Vagina (tissue), 2 donors: ENCODE data around the gene HGD. TPM values are rescaled to one million over a fixed set of nuclear protein-coding genes. Genes with fewer than 3 reads are reported as not detected.

ENCODE experiments used
- DNase-seq, 2 donors: peaks; one replicate each; pipeline ENCODE4 v3.0.0-alpha.2; 2017; ENCODE audit errors: extremely low spot score in 2 of 2
- H3K27ac ChIP-seq: fragments of 200-600 bp; sonication (generic); one replicate; pipeline ENCODE4 v1.5.1; 2019
- H3K27me3 ChIP-seq: fragments of 200-600 bp; sonication (generic); one replicate; pipeline ENCODE4 v1.5.1; 2019
- H3K36me3 ChIP-seq, 2 donors: fragments of 200-600 bp; sonication (generic); one replicate each; pipeline ENCODE4 v1.5.1; 2017 to 2019
- H3K4me1 ChIP-seq: fragments of 200-600 bp; sonication (generic); one replicate; pipeline ENCODE4 v1.5.1; 2019
- H3K4me3 ChIP-seq, 2 donors: fragments of 200-600 bp; sonication (generic); 1 replicate in 1 of 2; 2 replicates in 1 of 2; pipeline ENCODE4 v1.5.1; 2016 to 2019
- H3K9me3 ChIP-seq: fragments of 200-600 bp; sonication (generic); one replicate; pipeline ENCODE4 v1.5.1; 2019
- POLR2A ChIP-seq, 2 donors: fragments of 450-650 bp; IDR thresholded peaks; one replicate each; pipeline ENCODE4 v1.6.1; 2017; ENCODE audit warnings: antibody characterized with exemption in 2 of 2, mild to moderate bottlenecking in 2 of 2, moderate library complexity in 2 of 2
- POLR2AphosphoS5 ChIP-seq, 2 donors: sonication (generic); formaldehyde crosslinking; IDR thresholded peaks; one replicate each; pipeline ENCODE4 v1.9.0; 2017; ENCODE audit warnings: antibody characterized with exemption in 2 of 2, mild to moderate bottlenecking in 2 of 2, low read depth in 1 of 2; ENCODE audit not compliant: insufficient read depth in 1 of 2
- intact Hi-C: fragments of 100-400 bp; cut with DNase I; formaldehyde crosslinking; loops from one replicate; pipeline ENCODE4 v1.15.1; 2023
- total RNA-seq: library from RNA; depleted of rRNA; stranded (reverse); fragments of >200 nt; gene quantifications from one replicate; pipeline ENCODE4 v1.2.3, GENCODE V29; 2016
- TF ChIP-seq, protein P1 (sequence below), 3 experiments: fragments of 450-650 bp in 2 of 3; fragments of 200-600 bp in 1 of 3; sonication (generic) in 1 of 3; IDR thresholded peaks; one replicate each; pipeline ENCODE4 v1.5.1; 2017 to 2019; ENCODE audit warnings: antibody characterized with exemption in 3 of 3, mild to moderate bottlenecking in 2 of 3, moderate library complexity in 2 of 3

HGD gene
- total RNA-seq, 1 donor from 2014 or later: not detected

- no peaks in the 10 kb centered on the region for H3K36me3 ChIP-seq
- no peaks in the 10 kb centered on the region for H3K9me3 ChIP-seq
- no peak overlapping the region for H3K4me3 ChIP-seq
- H3K27me3 ChIP-seq: no peaks in the 10 kb centered on the region
- no peak for TF ChIP-seq POLR2AphosphoS5 (IDR thresholded peaks at IDR 0.05; ENCODE audit: insufficient read depth in 1 of 2, low read depth in 1 of 2)
- TF ChIP-seq, protein P1, sequence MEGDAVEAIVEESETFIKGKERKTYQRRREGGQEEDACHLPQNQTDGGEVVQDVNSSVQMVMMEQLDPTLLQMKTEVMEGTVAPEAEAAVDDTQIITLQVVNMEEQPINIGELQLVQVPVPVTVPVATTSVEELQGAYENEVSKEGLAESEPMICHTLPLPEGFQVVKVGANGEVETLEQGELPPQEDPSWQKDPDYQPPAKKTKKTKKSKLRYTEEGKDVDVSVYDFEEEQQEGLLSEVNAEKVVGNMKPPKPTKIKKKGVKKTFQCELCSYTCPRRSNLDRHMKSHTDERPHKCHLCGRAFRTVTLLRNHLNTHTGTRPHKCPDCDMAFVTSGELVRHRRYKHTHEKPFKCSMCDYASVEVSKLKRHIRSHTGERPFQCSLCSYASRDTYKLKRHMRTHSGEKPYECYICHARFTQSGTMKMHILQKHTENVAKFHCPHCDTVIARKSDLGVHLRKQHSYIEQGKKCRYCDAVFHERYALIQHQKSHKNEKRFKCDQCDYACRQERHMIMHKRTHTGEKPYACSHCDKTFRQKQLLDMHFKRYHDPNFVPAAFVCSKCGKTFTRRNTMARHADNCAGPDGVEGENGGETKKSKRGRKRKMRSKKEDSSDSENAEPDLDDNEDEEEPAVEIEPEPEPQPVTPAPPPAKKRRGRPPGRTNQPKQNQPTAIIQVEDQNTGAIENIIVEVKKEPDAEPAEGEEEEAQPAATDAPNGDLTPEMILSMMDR (IDR thresholded peaks at IDR 0.05): no peak
- TF ChIP-seq POLR2A (IDR thresholded peaks at IDR 0.05): no peak
- no peak for DNase-seq
- H3K27ac ChIP-seq: no peak overlapping the region
- H3K4me1 ChIP-seq: no peaks in the 10 kb centered on the region
- intact Hi-C loops: no loop called here
Measured at GRCh38 chr3:120614765-120615164, 67.3 kb downstream of the HGD start.

DNA sequence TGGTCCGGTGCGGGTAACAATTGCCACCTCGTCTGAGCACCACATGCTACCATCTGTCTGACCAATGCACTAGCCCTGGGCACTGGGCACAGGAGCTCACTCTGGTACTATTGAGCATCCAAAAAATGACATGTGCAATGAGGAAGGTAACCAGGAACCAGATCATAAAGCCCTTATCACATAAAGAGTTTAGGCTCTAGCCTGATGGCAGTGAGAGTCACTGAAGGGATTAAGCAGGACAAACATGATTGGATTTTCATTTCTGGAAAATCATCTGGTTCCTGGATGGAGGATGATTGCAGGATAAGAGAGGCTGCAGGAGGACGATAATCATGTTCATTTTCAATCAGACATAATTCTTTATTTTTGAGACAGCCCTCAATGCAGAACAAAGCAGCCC, 73.5 kb downstream of the HGD start:
- Histone ChIP-seq H3K27ac (no peak overlapping the region), H3K9me3 (no peaks in the 10 kb centered on the region), H3K27me3 (no peaks in the 10 kb centered on the region), H3K4me3 (no peak overlapping the region), H3K4me1 (no peaks in the 10 kb centered on the region), H3K36me3 (no peaks in the 10 kb centered on the region)
- intact Hi-C loops: no loop called here
- no peak for TF ChIP-seq POLR2A (IDR thresholded peaks at IDR 0.05)
- no peak for TF ChIP-seq POLR2AphosphoS5 (IDR thresholded peaks at IDR 0.05; ENCODE audit: insufficient read depth in 1 of 2, low read depth in 1 of 2)
- TF ChIP-seq, protein P1 (IDR thresholded peaks at IDR 0.05): no peak
- no peak for DNase-seq

- H3K27ac ChIP-seq: no peak overlapping the region
- peaks cover 0 to 21% of the 10 kb centered on the region in 2 donors for H3K36me3 ChIP-seq
- TF ChIP-seq, protein P1 (IDR thresholded peaks at IDR 0.05): no peak
- TF ChIP-seq POLR2A (IDR thresholded peaks at IDR 0.05) (no peak), POLR2AphosphoS5 (IDR thresholded peaks at IDR 0.05; ENCODE audit: insufficient read depth in 1 of 2, low read depth in 1 of 2) (no peak)
- H3K4me1 ChIP-seq: peaks cover 9% of the 10 kb centered on the region
- H3K27me3 ChIP-seq: no peaks in the 10 kb centered on the region
- DNase-seq: no peak
- H3K4me3 ChIP-seq: no peak overlapping the region
- no peaks in the 10 kb centered on the region for H3K9me3 ChIP-seq
- intact Hi-C loops: no loop called here
Measured at GRCh38 chr3:120604784-120605183, 77.3 kb downstream of the HGD start.

DNA sequence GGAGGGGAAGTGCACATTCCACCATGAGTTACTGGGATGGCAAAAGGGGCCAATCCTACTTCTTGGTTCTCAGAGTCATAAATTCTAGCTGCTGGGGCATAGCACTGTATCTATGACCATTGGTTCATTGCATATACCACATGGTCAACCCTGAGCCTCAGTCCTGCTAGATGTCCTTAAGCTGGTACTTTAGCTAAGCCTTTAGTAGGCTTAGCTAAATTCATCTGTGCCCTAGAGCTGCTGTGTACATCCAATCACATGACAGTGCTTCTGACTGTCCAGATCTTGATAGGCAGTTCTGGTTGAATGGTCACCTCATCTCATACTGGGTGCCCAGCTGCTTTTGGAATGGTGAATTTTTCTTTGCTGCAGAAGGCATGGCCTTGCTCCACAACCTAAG, 77.7 kb downstream of the HGD start:
- DNase-seq: no peak
- peaks cover 0 to 21% of the 10 kb centered on the region in 2 donors for H3K36me3 ChIP-seq
- no peak overlapping the region for H3K27ac ChIP-seq
- no peak for TF ChIP-seq POLR2A (IDR thresholded peaks at IDR 0.05)
- TF ChIP-seq POLR2AphosphoS5 (IDR thresholded peaks at IDR 0.05; ENCODE audit: insufficient read depth in 1 of 2, low read depth in 1 of 2): no peak
- H3K4me1 ChIP-seq: peaks cover 13% of the 10 kb centered on the region
- intact Hi-C loops: no loop called here
- H3K9me3 ChIP-seq: no peaks in the 10 kb centered on the region
- no peak overlapping the region for H3K4me3 ChIP-seq
- H3K27me3 ChIP-seq: no peaks in the 10 kb centered on the region

DNA sequence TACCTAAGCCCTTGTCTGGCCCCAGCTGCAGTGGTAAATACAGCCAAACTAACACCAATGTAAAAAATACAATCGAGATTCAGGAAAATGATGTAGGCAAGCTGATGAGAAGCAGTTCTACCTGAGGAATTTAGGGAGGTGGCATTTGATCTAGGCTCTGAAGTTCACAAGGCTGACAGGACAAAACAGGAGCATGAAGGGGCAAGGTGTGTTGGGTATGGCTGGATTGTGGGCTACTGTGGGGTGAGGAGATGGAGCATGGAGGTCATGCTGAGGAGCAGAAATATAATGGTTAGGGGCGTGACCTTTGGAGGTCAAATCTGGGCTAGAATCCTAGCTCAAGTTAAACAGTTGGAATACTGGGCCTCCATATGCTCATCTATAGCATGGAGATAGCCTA, 79.4 kb downstream of the HGD start:
- Histone ChIP-seq H3K4me1 (peaks cover 30% of the 10 kb centered on the region), H3K27me3 (no peaks in the 10 kb centered on the region), H3K9me3 (no peaks in the 10 kb centered on the region), H3K27ac (no peak overlapping the region), H3K4me3 (no peak overlapping the region), H3K36me3 (peaks cover 0 to 32% of the 10 kb centered on the region in 2 donors)
- DNase-seq: no peak
- TF ChIP-seq POLR2A (IDR thresholded peaks at IDR 0.05) (no peak), POLR2AphosphoS5 (IDR thresholded peaks at IDR 0.05; ENCODE audit: insufficient read depth in 1 of 2, low read depth in 1 of 2) (no peak)
- TF ChIP-seq, protein P1 (IDR thresholded peaks at IDR 0.05): no peak
- intact Hi-C loops: no loop called here
